ENCODE measurements around the gene TNFRSF19.

The TNFRSF19 gene

DNA sequence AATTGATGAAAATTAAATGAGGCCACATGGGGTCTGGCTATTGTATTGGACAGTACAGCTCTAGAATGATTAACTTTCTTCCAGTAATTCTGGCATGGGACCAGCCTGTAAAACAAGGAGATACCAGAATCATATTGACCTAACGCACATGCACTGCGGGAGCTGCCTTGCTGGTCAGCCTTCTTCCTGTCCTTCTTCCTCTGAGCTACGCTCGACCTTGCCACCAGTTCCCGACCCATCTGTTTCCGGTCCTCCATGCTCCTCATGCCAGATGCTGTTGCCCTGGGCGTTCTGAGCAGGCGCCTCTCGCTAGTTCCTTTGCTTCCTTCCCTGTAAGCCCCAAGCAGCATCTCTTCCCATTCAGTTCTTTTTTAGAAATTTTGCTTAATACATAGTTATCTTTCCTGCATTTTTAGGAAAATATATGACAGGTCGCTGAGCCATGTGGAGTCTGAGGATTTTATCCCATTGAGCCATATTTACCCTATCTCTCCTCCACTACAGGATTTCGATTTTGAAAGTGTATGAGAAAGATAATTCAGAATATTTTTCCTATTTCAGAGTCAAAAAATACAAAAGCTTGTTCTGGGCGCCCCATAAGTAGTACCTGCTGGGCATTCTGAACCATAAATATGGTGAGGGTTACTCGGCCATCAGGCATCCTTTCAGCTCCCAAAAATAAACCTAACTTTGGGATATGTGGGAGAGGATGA is 38.6 kb downstream of the TNFRSF19 start:
- no peak for DNase-seq

DNA sequence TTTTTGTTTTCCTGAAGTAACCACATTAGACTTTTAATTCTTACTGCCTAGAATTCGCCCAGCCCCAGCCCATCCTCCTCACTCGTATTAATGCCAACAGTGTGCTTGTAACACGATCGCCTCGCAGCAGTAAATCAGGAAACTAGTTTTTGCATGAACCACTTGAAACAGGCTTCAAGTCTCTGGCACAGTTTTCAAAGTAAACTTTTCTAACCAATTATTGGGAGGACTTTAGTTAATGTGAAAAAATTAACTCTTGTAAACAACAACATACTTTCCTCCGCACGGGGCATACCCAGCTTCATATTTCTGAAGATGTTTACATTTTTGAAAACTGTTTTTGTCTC is 39.2 kb downstream of the TNFRSF19 start:
- DNase-seq = no peak

- DNase-seq = no peak
Measured at GRCh38 chr13:23609874-23610576, 39.8 kb downstream of the TNFRSF19 start.

GRCh38 chr13:23610966-23611491 is 40.8 kb downstream of the TNFRSF19 start:
- no peak for DNase-seq

- no peak for DNase-seq
Measured at GRCh38 chr13:23612182-23612581, 42.0 kb downstream of the TNFRSF19 start.

GRCh38 chr13:23612731-23613130 is 42.5 kb downstream of the TNFRSF19 start:
- no peak for DNase-seq

DNA sequence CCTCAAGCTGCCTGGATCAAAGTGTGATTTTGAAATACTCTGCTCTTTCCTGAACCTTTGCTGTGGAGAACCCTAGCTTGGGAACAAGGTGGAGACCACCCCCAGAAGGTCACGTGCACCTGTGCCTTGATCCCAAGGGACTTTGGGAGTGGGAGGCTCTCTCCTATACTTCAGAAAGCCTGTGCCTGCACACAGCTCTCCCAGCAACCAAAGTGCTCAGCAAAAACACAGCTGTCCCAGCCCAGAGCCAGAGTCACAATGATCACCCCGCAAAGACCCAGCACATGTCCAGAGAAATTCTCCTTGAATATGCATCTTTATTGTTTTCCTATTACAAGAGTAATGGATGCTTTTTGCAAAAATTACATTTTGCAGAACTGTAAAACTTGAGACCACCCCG is 43.4 kb downstream of the TNFRSF19 start:
- no peak for DNase-seq

DNA sequence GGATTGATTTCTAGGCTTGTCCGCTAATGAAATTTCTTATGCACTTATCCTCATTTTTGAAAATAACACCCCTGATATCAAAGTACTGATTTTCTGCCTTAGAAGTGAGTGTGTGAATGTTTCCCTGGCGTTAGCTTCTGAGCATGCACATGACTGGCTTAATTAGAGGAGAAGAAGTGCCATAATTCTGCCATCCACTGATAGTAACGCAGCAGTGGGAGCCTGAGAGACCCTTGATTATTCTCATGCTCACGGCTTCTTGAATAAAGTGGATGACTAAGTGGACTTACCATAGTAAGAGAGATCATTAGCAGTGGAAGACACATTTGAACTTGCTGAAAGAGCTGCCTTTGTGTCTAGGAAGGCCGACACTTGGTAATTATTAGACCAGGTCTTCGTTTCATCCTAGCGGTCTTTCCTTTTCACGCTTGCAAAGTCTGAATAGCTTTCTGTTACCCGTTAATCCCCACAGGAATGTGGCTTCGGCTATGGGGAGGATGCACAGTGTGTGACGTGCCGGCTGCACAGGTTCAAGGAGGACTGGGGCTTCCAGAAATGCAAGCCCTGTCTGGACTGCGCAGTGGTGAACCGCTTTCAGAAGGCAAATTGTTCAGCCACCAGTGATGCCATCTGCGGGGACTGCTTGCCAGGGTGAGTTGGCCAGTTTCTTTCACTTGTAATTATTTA is 45.3 kb downstream of the TNFRSF19 start:
- DNase-seq = no peak

- DNase-seq = no peak
Measured at GRCh38 chr13:23616228-23616627, 46.0 kb downstream of the TNFRSF19 start.

DNA sequence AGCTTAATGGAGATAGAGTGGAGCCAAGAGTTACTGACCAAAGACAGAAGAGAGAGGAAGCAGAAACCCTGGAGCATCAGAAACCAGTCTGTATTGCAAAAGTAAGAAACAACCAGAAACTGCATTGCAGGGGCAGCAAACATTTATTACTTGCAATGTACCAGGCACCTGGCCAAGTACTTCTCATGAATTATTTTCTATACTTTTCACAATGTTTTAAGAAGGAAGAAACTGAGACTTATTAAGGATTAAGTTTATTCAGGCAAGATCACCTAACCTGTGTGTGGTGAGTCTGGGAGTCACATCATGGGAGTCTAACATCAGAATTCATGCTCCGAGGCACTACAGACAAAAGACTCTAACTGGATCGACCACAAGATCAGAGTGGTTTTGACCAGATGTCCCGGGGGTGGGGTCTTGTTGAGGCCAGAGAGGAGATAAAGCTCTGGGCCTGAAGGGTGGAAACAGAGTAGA is 47.4 kb downstream of the TNFRSF19 start:
- DNase-seq = no peak

GRCh38 chr13:23618341-23618740 is 48.1 kb downstream of the TNFRSF19 start:
- DNase-seq = no peak

DNA sequence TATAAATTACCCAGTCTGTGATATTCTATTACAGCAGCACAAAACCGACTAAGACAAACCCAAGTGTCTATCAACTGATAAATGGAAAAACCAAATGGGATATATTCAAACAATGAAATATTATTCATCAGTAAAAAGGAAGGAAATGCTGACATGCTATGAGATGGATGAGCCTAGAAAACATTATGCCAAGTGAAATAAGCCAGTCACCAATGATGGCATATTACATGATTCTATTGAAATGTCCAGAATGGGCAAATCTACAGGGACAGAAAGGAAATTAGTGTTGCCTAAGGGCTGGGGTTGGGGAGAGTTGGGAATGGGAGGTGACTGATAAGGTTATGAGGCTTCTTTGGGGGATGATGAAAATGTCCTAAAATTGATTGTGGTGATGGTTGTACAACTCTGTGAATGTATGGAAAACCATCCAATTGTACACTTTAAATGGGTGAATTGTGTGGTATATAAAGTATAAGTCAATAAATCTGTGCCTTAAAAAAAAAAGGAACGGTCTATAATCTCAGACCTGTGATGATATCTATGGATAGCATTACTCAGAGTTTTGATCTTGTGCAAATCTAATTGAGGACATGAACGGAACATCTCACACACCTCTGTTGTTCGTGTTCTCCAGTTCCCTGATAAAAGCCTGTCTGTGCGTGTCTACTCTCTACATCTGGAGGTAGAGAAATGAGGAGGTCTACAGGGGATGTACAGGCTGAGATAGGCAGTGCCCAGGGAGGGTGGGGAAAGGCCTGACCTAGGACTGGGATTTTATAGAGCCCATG is 49.0 kb downstream of the TNFRSF19 start:
- DNase-seq = no peak

DNA sequence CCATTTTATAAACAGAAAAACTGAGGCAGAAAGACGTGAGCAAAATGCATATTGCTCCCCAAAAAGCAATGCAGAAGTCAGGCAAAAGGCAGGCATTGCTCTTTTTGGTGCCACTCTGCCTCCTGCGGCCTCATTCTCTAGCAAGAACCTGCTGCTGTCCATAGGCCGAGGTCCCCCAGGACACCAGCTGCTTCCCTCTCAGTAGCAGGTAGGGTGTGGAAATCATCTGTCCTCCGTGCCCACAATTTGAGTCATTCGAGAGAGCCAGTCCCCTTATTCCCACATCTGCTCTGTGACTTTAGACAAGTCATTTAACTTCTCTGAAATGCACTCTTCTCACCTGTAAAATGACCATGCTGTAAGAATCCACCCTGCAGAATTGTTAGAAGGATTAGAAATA is 50.0 kb downstream of the TNFRSF19 start:
- DNase-seq = no peak

GRCh38 chr13:23620613-23621315 is 50.6 kb downstream of the TNFRSF19 start:
- DNase-seq = no peak

GRCh38 chr13:23621316-23621645 is 51.1 kb downstream of the TNFRSF19 start:
- no peak for DNase-seq

DNA sequence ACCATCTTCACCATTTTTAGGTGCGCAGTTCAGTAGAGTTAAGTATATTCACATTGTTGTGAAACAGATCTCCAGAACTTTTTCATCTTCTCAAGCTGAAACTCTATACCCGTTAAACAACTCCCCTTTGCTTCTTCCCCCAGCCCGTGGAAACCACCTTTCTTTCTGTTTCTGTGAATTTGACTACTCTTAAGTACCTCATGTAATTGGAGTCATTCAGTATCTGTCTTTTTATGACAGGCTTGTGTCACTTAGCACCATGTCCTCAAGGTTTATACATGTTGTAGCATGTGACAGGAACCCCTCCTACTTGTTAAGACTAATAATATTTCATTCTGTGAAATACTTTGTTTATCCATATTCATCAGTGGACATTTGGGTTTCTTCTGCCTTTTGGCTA is 52.8 kb downstream of the TNFRSF19 start:
- no peak for DNase-seq

GRCh38 chr13:23623394-23623793 is 53.2 kb downstream of the TNFRSF19 start:
- DNase-seq = no peak

DNA sequence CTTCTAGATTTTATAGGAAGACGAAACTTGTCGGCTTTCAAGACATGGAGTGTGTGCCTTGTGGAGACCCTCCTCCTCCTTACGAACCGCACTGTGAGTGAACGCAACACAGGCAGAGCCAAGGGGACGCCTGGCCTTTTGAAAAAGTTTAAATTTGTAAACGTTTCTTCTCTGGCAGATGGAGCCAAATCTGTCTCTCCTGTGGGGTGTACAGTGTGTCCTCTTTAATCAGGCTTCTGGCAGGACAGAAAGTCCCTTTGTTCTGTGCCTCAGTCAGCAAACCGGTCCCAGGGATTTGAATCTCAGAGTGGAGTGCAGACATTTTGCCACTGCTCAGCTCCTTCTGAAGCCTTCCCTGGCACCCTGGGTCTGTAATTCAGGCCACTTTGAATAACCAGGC is 56.5 kb downstream of the TNFRSF19 start:
- no peak for DNase-seq

DNA sequence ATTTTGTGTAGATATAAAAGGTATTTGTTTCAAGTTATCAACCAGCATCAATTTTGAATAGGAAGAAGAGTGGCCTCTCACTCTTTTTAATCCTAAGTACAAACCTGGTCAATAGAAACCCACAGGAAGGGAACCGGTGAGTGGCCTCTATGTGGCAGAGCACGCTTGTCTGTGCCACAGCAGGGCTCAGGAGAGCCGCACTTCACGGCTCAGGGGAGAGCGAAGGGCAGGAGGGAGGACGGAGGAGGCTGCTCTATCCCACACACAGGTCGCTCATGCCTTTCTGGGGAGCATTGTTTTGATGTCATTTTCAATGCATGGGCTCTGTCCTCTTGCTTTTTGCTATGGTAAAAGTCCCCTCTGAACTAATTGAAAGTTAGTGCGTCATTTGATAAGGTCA is 57.2 kb downstream of the TNFRSF19 start:
- no peak for DNase-seq

GRCh38 chr13:23628250-23628649 is 58.0 kb downstream of the TNFRSF19 start:
- no peak for DNase-seq

GRCh38 chr13:23628765-23629565 is 58.8 kb downstream of the TNFRSF19 start:
- no peak for DNase-seq
